Limb (tissue), 2 donors: Measurements from ENCODE around the gene ATP2B2.

Experiments
- DNase-seq, 2 donors: peaks; one replicate each; pipeline ENCODE4 v3.0.0-alpha.2; 2016; ENCODE audit errors: extremely low spot score in 2 of 2

The ATP2B2 gene

GRCh38 chr3:10365791-10366190 lies 139.6 kb downstream of the ATP2B2 start:
- no peak for DNase-seq

GRCh38 chr3:10365316-10365715 lies 140.1 kb downstream of the ATP2B2 start:
- DNase-seq = no peak

- DNase-seq = no peak
Measured at GRCh38 chr3:10364806-10365205, 140.6 kb downstream of the ATP2B2 start.

GRCh38 chr3:10363935-10364334 lies 141.5 kb downstream of the ATP2B2 start:
- DNase-seq = no peak

GRCh38 chr3:10361375-10361774 lies 144.0 kb downstream of the ATP2B2 start:
- no peak for DNase-seq

- DNase-seq = no peak
Measured at GRCh38 chr3:10360478-10360877, 144.9 kb downstream of the ATP2B2 start.

GRCh38 chr3:10359761-10360161 lies 145.6 kb downstream of the ATP2B2 start:
- DNase-seq = no peak

GRCh38 chr3:10358309-10358980 lies 146.9 kb downstream of the ATP2B2 start:
- no peak for DNase-seq

GRCh38 chr3:10357592-10358308 lies 147.6 kb downstream of the ATP2B2 start:
- no peak for DNase-seq

GRCh38 chr3:10357095-10357494 lies 148.3 kb downstream of the ATP2B2 start:
- DNase-seq = no peak

- no peak for DNase-seq
Measured at GRCh38 chr3:10356461-10356981, 148.9 kb downstream of the ATP2B2 start.

- DNase-seq = no peak
Measured at GRCh38 chr3:10354361-10355015, 150.9 kb downstream of the ATP2B2 start.

- DNase-seq = no peak
Measured at GRCh38 chr3:10353661-10354360, 151.6 kb downstream of the ATP2B2 start.

- no peak for DNase-seq
Measured at GRCh38 chr3:10353160-10353559, 152.2 kb downstream of the ATP2B2 start.

- no peak for DNase-seq
Measured at GRCh38 chr3:10352146-10352911, 153.1 kb downstream of the ATP2B2 start.

- DNase-seq = no peak
Measured at GRCh38 chr3:10351013-10351735, 154.2 kb downstream of the ATP2B2 start.

- no peak for DNase-seq
Measured at GRCh38 chr3:10350324-10350985, 154.9 kb downstream of the ATP2B2 start.

- DNase-seq = no peak
Measured at GRCh38 chr3:10349801-10350200, 155.6 kb downstream of the ATP2B2 start.

GRCh38 chr3:10348404-10348721 lies 157.0 kb downstream of the ATP2B2 start:
- DNase-seq = no peak
